HG03103 (cell line): Measurements from ENCODE around the gene SGSM2.

Experiments used
- ATAC-seq: cut with Tn5 transposase; IDR thresholded peaks from one replicate; pipeline ENCODE4 v1.9.1; 2021; ENCODE audit warnings: low read depth; ENCODE audit not compliant: unreplicated experiment

The SGSM2 gene

DNA sequence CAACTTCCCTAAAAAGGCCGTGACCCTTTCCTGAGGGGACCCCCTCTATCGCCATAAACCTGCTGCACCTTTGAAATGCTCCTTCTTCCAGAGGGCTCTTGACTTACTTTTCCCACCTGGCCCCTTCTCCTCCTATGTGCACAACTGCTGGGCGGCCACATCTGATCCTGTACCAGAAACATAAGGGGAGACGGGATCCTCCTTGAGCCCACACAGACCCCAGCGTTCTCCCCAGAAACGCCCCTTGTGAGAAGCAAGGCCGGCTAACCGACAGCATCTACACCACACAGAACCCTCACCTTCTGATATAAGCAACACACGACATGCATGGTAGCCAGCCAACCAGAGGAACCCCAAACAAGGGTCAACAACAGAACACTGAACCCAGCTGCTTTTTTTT lies 77.8 kb downstream of the SGSM2 start:
- no peak for ATAC-seq

DNA sequence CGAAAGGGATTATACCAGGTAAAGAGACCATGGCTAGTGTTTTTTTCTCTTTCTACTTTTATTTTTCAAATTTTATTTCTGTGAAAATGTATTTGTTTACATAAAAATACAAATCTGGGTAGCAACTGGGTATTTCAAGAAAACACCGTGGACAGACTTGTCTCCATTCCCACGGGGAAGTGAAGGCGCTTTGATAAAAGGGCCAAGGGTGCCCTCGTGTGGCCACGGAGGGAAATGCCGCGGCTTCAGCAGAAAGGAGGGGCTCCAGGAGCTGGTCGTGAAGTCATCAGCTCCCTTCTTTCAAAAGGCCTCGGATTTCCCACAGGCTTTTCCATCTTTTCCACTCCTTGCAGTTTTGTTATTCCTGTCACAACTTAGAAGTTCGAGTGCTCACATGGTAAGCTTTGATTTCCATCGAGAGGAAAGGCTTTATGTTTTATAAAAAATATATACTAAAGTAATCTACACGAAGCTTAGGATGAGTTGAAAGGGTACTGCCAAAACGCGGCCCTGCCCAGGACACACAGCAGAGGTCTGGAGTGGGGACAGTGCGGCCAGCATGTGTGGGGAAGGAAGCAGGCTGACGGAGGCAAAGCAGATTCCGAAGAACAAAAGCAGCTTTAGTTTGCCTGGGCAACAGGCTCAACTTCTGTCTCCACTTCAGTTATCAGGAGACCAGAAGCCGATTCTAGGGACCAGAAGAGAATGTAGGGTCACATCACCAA lies 78.9 kb downstream of the SGSM2 start:
- ATAC-seq = no peak

DNA sequence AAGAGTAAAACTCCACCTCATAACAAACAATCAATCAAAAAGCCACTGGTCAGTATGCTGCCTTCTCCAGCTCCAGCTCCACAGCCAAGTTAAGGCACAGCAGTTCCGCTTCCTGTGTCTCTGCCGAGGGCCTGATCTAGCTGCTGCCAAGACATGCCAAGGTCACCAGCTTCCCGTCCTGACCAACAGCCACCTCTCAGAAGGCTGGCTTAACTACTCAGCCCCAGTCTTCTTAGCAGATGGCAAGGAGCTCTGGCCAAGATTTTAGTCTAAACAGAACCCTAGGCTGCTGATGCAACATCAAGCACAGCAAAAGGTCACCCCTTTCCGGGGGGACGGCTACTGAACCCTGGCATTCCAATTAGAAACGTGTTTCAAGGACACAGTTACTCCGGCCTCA lies 81.3 kb downstream of the SGSM2 start:
- no peak for ATAC-seq

DNA sequence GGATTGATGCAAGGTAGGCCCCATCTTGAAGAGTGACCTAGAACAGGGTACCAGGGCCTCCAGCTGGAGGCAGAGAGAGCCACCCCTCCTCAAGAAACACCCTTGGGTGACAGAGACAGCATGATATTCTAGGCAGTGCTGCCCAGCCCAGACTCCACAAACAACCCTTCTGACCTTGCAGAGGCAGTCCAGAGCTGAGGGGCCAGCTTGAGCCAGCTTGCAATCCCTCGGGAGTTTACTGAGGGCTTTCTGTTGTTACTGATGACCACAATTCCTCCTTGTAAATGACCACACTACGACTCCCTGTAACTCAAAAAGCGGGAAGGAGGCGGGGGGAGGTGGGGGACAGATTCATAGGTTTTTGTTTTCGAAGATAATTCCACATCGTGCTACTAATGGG lies 82.2 kb downstream of the SGSM2 start:
- no peak for ATAC-seq

DNA sequence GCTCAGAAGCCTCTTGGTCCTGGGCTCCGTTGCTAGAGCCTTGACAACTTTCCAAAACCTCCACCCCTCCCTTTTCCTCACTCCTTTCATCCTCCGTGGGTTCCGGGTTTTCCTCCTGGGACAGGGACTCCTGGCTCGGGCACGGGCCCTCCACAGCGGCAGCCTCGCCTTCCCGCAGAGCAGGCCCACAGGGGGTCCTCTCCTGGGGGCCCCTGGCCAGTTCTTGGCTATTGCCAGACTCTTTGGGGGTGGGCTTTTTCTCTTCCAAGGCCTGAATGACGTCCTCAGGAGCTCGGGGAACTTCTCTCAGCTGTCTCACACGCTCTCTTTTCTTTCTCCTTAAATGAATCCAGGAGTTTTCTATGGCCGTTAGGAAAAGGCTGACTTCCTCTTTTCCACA lies 82.9 kb downstream of the SGSM2 start:
- no peak for ATAC-seq

DNA sequence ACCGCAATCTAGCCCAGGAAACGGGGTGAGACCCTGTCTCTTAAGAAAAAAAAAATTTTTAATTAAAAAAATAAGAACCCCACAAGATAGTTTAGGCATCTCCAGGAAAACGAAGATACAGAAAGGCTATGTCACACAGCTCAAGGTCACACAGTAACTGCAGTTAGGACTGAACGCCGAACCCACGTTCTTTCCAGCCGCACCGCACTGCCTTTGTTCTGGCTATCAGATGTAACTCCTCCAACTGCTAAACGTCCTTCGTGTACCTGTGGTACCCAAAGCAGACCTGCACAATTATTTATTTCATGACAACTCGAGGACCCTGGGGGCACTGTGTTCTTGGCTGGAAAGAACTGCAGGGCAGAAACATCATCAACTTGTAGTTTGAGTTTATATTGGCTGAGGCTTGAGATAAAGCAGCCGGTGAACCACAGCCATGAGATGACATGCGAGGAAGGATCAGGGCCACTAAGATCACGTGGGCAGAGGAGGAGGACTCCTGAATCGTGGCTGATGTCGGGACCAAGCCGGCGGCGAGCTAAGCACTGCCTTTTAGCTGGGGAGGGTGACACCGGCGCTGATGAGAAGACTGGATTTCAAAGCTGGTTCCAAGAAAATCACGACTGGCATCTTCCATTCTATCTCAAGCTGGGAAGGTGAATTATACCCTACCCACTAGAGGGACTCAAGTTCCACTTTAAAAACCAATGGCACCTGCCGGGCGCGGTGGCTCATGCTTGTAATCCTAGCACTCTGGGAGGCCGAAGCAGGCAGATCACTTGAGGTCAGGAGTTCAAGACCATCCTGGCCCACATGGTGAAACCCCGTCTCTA lies 84.2 kb downstream of the SGSM2 start:
- ATAC-seq = no peak

DNA sequence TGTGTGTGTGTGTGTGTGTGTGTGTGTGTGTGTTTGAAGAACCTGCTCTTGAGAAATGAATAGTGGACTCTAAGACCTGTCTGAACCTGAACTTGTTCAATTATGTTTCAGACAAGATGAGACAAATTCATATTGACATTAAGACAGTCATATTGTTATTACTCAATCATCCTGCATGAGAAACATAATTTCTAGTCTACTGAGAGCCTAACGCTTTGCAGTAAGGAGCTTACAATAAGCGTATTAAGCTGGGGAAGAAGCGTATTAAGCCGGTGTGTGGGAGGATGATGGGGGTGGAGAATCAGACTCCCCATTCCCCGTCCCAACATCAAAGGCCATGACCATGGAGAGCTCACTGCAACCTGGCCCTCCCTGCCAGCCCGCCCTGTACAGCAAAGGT lies 86.0 kb downstream of the SGSM2 start:
- ATAC-seq = no peak

DNA sequence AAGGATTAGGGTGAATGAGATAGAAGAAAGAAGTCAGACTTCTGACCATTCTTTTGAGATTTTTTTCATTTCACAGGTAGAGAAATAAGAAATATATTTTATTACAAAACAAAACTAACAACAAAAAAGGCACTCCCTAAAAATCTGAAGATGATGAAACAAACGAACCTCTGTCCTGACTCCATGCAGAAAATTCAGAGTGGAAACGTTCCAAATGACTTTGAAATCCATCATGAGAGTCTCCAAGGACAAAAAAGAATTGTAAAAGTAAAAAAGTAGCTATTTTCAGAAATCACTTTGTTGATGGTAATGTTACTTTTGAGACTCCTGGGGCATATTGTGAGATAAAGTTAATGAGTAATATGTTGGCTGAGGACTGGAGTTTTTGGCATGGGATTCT lies 89.9 kb downstream of the SGSM2 start:
- no peak for ATAC-seq

DNA sequence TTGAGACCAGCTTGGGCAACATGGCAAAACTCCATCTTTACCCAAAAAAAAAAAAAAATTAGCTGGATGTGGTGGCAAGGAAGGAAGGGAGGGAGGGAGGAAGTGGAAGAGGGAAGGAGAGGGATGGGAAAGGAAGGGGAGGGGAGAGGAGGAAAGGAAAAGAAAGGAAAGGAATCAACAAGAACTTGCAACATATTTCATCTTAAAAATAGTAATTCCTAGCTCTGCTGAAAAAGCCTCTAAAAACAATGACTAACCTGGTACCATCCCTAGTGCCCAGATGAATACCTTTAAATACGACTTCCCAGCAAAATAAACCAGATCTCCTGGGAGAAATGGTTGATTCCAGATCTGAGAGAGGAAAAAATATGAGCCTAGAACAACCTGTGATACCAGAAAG lies 90.6 kb downstream of the SGSM2 start:
- ATAC-seq = no peak
